Hepatocyte (in vitro differentiated cells): ENCODE results near the gene YEATS2. TPM values are rescaled to one million over a fixed set of nuclear protein-coding genes. Genes with fewer than 3 reads are reported as not detected.

Experiments
- DNase-seq: peaks from one replicate; pipeline ENCODE4 v3.0.0-alpha.2; 2016; ENCODE audit warnings: low spot score
- H2AFZ ChIP-seq: fragments of 200-600 bp; sonication (generic); 2 replicates; pipeline ENCODE4 v1.6.0; 2016; ENCODE audit warnings: antibody characterized with exemption, mild to moderate bottlenecking
- H3K27ac ChIP-seq: fragments of 200-600 bp; sonication (generic); 2 replicates; pipeline ENCODE4 v1.5.1; 2016; ENCODE audit warnings: mild to moderate bottlenecking
- H3K27me3 ChIP-seq: fragments of 200-600 bp; sonication (generic); 2 replicates; pipeline ENCODE4 v1.6.1; 2016
- H3K36me3 ChIP-seq: fragments of 200-600 bp; sonication (generic); replicated peaks from 2 replicates; pipeline ENCODE4 v1.5.1; 2016; ENCODE audit warnings: low read depth; ENCODE audit not compliant: insufficient read depth
- H3K4me1 ChIP-seq: fragments of 200-600 bp; sonication (generic); 2 replicates; pipeline ENCODE4 v1.5.1; 2016; ENCODE audit warnings: mild to moderate bottlenecking, moderate library complexity; ENCODE audit not compliant: insufficient read depth
- H3K4me2 ChIP-seq: fragments of 200-600 bp; sonication (generic); 2 replicates; pipeline ENCODE4 v1.6.0; 2016
- H3K4me3 ChIP-seq: fragments of 200-600 bp; sonication (generic); 2 replicates; pipeline ENCODE4 v1.5.1; 2016; ENCODE audit warnings: mild to moderate bottlenecking
- H3K79me2 ChIP-seq: fragments of 200-600 bp; sonication (generic); 2 replicates; pipeline ENCODE4 v1.6.0; 2017; ENCODE audit warnings: mild to moderate bottlenecking
- H3K9me2 ChIP-seq: fragments of 200-600 bp; sonication (generic); replicated peaks from 2 replicates; pipeline ENCODE4 v1.6.0; 2017; ENCODE audit warnings: mild to moderate bottlenecking; ENCODE audit not compliant: insufficient read depth
- H3K9me3 ChIP-seq: fragments of 200-600 bp; sonication (generic); 2 replicates; pipeline ENCODE4 v1.5.1; 2016; ENCODE audit warnings: low read depth, mild to moderate bottlenecking
- H4K20me1 ChIP-seq: fragments of 200-600 bp; sonication (generic); 2 replicates; pipeline ENCODE4 v1.6.0; 2016; ENCODE audit warnings: mild to moderate bottlenecking; ENCODE audit not compliant: insufficient read depth, poor library complexity, severe bottlenecking
- EZH2 ChIP-seq: fragments of 200-600 bp; sonication (generic); IDR thresholded peaks from 2 replicates; pipeline ENCODE4 v1.6.1; 2016; ENCODE audit warnings: antibody characterized with exemption, mild to moderate bottlenecking, borderline replicate concordance
- EZH2phosphoT487 ChIP-seq: fragments of 200-600 bp; sonication (generic); IDR thresholded peaks from one replicate; pipeline ENCODE4 v1.6.1; 2018; ENCODE audit warnings: antibody characterized with exemption, mild to moderate bottlenecking, low read depth, moderate library complexity; ENCODE audit not compliant: unreplicated experiment, severe bottlenecking
- WGBS: methylation state at CpG from one replicate; pipeline ENCODE4 v1.1.6; 2016; ENCODE audit warnings: low lambda C conversion rate; ENCODE audit errors: missing lambda C conversion rate; 5-methylcytosine and 5-hydroxymethylcytosine counted together
- polyA plus RNA-seq: library from polyadenylated mRNA; unstranded; fragments of >200 nt; fragmentation: Nextera tagmentation; extraction: Ambion mirVana; gene quantifications from 2 replicates; pipeline ENCODE4 v1.2.1, GENCODE V29; 2016
- total RNA-seq: library from RNA; depleted of rRNA; stranded (reverse); fragments of >200 nt; gene quantifications from 2 replicates; pipeline ENCODE4 v1.2.3, GENCODE V29; 2014
- TF ChIP-seq, protein P1 (sequence below): fragments of 200-600 bp; sonication (generic); IDR thresholded peaks from 2 replicates; pipeline ENCODE4 v1.5.1; 2016; ENCODE audit warnings: antibody characterized with exemption, mild to moderate bottlenecking; ENCODE audit not compliant: poor library complexity

The YEATS2 gene
- total and polyA plus RNA-seq, 2 experiments from 2014 or later = 12.5 to 21.5 TPM

DNA sequence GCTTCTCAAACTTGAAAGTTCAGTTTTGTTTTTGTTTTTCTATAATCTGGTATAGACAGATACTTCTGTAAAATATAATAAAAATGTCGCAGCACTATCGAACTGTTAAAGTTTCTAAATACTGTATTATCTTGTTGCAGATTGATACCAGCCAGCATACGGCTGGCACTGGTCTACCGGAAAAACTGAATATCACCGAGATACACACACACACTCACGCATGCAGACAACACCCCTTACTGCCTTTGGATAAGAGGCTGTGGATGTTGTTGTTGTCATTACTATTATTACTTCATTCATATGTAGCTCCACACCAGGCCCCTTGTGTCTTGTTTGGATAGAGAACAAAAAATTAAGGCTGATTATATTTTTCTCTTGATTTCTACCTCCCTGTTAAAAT is 95.4 kb downstream of the YEATS2 start:
- Histone ChIP-seq H3K9me3 (no peaks in the 10 kb centered on the region), H3K27ac (no peak overlapping the region), H3K4me3 (no peak overlapping the region), H3K79me2 (no peaks in the 10 kb centered on the region), H3K36me3 (no peaks in the 10 kb centered on the region), H4K20me1 (no peaks in the 10 kb centered on the region), H3K27me3 (no peaks in the 10 kb centered on the region), H3K4me1 (no peaks in the 10 kb centered on the region), H2AFZ (no peak overlapping the region), H3K9me2 (no peaks in the 10 kb centered on the region), H3K4me2 (no peak overlapping the region)
- over 99% methylated on average over 6 of the region's 6 CpGs for WGBS
- TF ChIP-seq EZH2 = no peak
- TF ChIP-seq EZH2phosphoT487 = no peak
- TF ChIP-seq, protein P1, sequence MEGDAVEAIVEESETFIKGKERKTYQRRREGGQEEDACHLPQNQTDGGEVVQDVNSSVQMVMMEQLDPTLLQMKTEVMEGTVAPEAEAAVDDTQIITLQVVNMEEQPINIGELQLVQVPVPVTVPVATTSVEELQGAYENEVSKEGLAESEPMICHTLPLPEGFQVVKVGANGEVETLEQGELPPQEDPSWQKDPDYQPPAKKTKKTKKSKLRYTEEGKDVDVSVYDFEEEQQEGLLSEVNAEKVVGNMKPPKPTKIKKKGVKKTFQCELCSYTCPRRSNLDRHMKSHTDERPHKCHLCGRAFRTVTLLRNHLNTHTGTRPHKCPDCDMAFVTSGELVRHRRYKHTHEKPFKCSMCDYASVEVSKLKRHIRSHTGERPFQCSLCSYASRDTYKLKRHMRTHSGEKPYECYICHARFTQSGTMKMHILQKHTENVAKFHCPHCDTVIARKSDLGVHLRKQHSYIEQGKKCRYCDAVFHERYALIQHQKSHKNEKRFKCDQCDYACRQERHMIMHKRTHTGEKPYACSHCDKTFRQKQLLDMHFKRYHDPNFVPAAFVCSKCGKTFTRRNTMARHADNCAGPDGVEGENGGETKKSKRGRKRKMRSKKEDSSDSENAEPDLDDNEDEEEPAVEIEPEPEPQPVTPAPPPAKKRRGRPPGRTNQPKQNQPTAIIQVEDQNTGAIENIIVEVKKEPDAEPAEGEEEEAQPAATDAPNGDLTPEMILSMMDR = no peak
- DNase-seq = no peak

- TF ChIP-seq, protein P1 = no peak
- TF ChIP-seq EZH2 (no peak), EZH2phosphoT487 (no peak)
- H3K4me2 ChIP-seq = no peak overlapping the region
- H3K27me3 ChIP-seq = no peaks in the 10 kb centered on the region
- no peaks in the 10 kb centered on the region for H3K9me2 ChIP-seq
- no peak overlapping the region for H2AFZ ChIP-seq
- no peaks in the 10 kb centered on the region for H3K4me1 ChIP-seq
- no peaks in the 10 kb centered on the region for H4K20me1 ChIP-seq
- H3K4me3 ChIP-seq = no peak overlapping the region
- no peaks in the 10 kb centered on the region for H3K79me2 ChIP-seq
- peaks cover 5% of the 10 kb centered on the region for H3K36me3 ChIP-seq
- WGBS = 95% methylated on average over 4 of the region's 4 CpGs
- no peak for DNase-seq
- H3K27ac ChIP-seq = no peak overlapping the region
- H3K9me3 ChIP-seq = no peaks in the 10 kb centered on the region
These were observed 96.9 kb downstream of the YEATS2 start for GRCh38 chr3:183794452-183794851.

GRCh38 chr3:183796372-183796771 is 98.8 kb downstream of the YEATS2 start:
- H3K4me2 ChIP-seq = no peak overlapping the region
- no peak for DNase-seq
- no peak for TF ChIP-seq EZH2
- TF ChIP-seq EZH2phosphoT487 = no peak
- TF ChIP-seq, protein P1 = no peak
- no peaks in the 10 kb centered on the region for H3K4me1 ChIP-seq
- H3K79me2 ChIP-seq = no peaks in the 10 kb centered on the region
- no peak overlapping the region for H3K27ac ChIP-seq
- no peak overlapping the region for H3K4me3 ChIP-seq
- H3K9me2 ChIP-seq = no peaks in the 10 kb centered on the region
- 94% methylated on average over 6 of the region's 6 CpGs for WGBS
- H3K27me3 ChIP-seq = no peaks in the 10 kb centered on the region
- H3K9me3 ChIP-seq = no peaks in the 10 kb centered on the region
- peaks cover 5% of the 10 kb centered on the region for H3K36me3 ChIP-seq
- no peaks in the 10 kb centered on the region for H4K20me1 ChIP-seq
- no peak overlapping the region for H2AFZ ChIP-seq

DNA sequence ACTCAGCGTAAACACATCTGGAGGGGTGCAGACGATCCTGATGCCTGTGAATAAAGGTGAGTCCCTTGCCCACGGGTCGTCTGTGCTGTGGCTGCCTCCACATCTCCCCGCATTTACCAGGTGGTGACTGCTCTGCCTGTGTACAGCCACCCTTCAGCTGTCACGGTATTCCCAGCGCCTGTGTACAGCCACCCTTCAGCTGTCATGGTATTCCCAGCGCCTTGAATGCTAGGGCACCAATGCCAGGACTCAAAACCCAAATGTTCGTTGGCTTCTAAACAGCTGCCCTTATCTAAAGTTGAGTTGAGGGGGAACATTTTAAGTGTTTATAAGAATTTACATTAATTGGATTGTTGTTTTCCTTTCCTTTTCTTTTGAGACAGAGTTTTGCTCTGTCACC is 100.4 kb downstream of the YEATS2 start:
- H2AFZ ChIP-seq = no peak overlapping the region
- peaks cover 5% of the 10 kb centered on the region for H3K36me3 ChIP-seq
- no peak overlapping the region for H3K27ac ChIP-seq
- H3K4me3 ChIP-seq = no peak overlapping the region
- no peaks in the 10 kb centered on the region for H3K9me2 ChIP-seq
- no peaks in the 10 kb centered on the region for H3K27me3 ChIP-seq
- no peaks in the 10 kb centered on the region for H3K4me1 ChIP-seq
- TF ChIP-seq EZH2 (no peak), EZH2phosphoT487 (no peak)
- TF ChIP-seq, protein P1 = no peak
- H4K20me1 ChIP-seq = no peaks in the 10 kb centered on the region
- no peak overlapping the region for H3K4me2 ChIP-seq
- DNase-seq = no peak
- H3K79me2 ChIP-seq = no peaks in the 10 kb centered on the region
- WGBS = 94% methylated on average over 9 of the region's 9 CpGs
- H3K9me3 ChIP-seq = no peaks in the 10 kb centered on the region
